GM19023 (cell line): ENCODE data around the gene NR6A1.

ENCODE experiments used
- ATAC-seq: cut with Tn5 transposase; IDR thresholded peaks from one replicate; pipeline ENCODE4 v1.9.1; 2021; ENCODE audit warnings: mild to moderate bottlenecking, moderate library complexity; ENCODE audit not compliant: unreplicated experiment

The NR6A1 gene

DNA sequence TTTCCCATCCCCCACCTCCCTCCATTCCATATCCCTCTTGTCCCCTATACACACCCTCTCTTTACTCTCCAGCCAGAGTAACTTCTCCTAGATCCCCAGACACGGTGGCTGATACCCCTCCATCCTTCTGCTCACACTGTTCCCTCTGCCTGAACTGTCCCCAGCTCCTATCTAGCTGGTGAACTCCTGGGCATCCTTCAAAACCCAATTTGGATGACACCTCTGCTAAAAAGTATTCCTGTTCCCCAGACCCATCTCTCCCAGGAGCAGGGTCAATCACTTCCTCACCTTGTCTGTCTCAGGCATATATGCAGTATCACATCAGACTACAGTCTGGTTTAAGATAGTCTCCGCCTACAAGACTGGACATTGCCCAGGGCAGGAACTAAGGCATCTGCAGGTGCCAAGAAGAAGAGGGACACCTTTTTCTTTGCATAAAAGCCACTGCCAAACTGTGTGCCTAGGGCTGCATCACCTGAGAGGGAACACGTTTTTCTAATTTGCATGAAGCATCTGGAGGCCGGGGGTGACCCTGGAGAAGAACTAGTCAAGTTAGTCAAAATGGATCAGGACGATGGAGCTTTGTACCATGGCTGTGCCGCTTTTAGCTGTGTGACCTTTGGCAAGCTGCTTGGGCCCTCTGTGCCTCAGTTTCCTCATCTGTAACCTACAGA is 291.0 kb downstream of the NR6A1 start:
- ATAC-seq: no peak

DNA sequence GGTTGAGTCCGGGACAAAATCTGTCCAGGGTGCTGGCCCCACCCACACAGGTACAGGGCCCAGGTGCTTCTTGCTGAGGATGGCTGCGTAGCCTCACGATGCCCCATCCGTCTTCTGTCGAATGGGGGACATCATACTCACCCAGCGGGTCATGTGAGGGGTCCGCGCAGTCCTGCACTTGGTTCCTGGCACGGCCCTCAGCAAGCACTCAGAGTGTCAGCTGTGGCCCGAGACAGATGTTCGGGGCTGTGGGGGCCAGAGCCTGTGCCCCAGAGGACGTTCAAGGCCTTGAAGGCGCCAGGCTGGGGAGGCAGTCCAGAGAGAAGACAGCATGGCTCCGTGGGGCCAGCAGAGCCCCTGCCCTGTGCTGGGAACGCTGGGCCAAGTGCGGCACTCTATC is 291.7 kb downstream of the NR6A1 start:
- ATAC-seq: no peak

DNA sequence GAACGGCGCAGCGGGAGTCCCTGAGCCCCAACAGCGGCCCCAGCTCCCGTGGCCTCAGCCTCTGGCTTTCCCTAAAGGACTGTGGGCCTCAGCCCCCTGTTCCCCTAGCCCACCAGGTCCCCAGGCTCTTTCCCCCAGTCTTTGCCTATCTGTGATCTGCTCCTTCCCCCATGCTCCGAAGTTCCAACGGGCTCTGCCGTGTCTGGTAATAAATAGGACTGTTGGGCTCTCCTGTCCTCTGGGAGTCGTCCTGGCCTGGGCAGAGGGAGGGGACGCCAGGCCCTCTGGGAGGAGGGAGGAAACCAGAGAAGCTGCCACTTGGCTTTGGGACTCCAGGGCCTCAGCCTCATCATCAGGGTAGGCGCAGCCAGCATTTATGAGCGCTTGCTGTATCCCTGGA is 292.8 kb downstream of the NR6A1 start:
- ATAC-seq: no peak

DNA sequence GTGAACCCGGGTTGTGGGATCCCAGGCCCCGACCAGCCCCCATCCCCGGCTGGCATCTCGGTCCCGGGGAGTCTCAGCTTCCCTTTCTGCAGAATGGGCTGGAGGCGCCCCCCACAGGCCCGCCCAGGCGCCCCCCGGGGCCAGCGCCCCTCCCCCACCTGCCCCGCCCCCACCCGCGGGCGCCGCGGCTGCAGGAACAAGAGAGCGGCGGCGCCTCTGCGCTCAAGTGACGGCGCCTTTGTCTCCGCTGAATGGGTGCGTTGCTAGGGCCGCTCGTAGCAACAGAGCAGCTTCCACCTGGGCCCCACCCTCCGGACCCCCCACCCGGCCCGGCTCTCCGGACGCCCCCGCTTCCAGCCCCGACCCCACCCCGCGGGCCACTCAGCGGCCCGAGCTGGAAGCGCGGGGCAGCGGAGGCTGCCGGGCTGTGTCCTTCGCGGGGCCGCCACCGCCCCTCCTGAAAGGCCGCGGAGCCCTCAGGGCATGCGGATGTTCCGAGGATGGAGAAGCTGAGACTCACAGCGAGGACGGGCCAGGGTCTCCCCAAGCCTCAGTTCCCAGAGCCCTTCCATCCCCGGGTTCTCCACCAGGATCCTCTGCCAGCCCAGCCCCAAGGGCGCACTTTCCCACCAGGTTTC is 293.3 kb downstream of the NR6A1 start:
- no peak for ATAC-seq

DNA sequence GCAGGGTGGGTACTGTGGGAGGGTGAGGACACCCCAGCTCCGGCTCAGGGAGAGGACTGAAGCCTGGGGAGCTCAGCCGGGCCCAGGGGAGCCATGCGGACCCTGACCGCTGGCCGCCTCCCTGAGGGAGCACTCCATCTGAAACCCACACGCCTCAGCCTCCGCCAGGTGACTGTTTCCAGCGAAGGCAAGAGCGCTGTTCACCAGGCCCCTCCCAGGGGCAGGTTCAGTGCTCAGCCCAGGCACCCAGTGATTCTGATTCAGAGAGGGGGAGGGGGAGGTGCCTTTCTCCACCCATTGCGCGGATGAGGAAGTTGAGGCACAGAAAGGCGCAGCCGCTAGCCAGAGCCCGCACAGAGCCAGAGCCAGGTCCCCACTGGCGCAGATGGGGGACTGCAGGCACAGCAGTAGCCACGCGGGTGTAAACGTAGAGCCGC is 293.9 kb downstream of the NR6A1 start:
- no peak for ATAC-seq

DNA sequence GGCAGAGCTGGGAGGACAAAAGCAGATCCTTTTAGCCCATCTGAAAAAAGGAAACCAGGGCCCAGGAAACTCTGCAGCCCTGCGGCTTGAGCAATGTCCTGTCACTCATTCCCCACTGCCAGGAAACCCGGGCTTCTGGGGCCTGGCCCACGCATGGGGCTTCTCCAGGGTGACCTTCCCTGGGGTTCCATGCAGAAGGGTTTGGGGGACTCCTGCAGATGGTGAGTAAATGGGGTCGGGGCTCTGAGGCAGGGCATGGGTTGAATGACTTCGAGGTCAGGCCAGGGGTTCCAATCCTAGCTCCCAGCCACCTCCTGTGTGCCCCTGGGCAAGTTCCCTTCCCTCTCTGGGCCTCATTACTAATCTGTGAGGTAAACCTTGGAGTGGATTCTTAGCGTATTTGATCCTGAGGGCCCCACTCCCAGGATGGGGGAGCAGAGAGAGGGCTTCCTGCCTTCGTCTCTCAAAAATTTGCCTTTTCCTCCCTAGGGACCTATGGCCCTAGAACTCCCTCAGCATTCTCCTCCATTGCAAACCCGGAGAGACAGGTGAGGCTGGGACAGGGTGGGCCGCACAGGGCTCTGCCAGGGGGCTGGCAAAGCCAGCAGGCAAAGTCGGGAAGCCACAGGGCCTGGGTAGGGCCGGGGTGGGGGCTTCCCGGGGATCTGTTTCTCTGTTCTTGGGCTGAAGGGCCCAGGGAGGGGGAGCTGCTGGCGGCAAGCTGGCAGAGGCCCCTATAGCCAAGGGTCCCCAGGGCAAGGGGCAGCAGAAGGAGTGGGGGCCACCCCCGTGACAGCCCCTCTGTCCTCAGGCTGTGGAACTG is 295.0 kb downstream of the NR6A1 start:
- no peak for ATAC-seq

DNA sequence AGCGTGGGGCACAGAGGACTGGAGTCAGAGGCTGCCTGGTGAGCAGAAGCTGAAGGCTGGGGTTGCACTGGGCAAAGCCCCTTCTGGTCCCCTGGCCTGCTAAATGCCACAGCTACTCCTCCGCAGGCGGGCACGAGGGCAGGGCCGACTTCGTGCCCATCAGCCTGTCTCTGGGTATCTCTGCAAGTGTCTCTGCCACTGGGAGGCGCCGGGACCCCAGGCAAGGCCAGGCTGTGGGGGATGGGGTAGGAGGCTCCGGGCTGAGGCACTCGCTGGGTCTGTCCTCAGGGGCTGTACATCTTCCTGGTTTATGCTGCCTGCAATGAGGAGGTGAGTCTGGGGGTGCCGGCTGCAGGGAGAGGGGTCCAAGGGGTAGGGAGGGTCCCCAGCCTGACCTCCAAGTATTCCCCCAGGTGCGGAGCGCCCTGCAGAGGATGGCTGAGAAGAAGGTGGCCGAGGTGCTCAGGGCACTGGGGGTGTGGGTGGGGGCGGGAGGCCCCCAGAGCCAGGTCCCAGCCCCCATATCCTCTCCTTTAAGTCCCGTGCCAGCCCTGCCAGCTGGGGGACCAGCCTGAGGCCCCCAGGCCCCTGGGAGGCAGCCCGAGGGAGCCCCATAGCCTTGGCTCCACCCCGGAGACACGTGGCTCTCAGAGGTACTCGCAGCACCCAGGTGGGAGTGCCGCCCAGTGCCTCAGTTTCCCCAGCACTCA is 295.8 kb downstream of the NR6A1 start:
- no peak for ATAC-seq

DNA sequence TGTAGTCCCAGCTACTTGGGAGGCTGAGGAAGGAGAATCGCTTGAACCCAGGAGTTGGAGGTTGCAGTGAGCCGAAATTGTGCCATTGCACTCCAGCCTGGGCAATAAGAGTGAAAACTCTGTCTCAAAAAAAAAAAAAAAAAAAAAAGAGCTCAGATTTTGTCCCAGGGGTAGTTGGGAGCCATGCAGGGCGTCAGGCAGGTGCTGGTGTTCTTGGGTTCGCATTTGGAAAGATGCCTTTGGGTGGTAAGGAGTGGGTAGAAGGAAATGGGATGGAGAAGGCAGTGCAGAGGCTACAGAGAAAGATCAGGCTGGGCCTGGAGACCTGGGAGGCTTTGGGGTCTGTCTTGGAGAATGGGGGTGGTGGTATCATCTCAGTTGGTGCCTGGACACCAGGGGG is 297.0 kb downstream of the NR6A1 start:
- no peak for ATAC-seq

DNA sequence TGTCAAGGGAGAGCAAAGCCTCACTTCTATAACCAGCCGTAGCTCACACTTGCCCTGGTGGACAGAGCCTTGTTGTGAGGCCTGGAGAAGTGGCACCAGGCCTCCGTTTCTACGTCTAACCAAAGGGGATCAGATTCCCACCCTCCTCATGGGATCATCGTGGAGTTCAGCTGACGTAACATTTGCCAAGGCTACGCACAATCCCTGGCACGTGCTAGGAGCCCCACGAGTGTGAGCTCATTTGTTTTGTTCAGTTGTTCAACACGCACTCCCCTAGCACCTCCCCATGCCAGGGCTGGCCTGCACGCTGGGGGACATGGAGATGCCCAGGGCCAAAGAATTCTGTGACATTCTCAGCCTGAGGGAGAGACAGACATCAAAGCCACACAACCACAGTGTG is 297.8 kb downstream of the NR6A1 start:
- ATAC-seq: no peak

DNA sequence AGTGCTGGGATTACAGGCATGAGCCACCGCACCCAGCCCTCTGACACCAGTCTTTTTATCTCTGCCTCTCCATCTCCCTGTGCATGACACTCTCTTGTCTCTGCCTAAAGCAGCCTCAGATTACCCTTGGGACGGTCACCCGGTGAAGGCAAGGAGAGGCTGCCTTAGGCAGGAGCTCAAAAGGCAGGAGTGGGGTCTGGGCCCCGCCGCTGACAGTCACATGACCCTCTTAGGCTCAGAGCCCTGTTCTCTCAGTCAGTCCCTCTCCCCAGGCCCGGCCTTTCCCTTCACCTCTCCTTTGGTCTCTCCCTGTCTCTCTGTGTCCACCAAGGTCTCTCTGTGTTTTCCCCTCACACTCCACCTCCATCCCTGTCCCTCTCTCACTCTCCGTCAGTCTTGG is 298.3 kb downstream of the NR6A1 start:
- ATAC-seq: no peak

DNA sequence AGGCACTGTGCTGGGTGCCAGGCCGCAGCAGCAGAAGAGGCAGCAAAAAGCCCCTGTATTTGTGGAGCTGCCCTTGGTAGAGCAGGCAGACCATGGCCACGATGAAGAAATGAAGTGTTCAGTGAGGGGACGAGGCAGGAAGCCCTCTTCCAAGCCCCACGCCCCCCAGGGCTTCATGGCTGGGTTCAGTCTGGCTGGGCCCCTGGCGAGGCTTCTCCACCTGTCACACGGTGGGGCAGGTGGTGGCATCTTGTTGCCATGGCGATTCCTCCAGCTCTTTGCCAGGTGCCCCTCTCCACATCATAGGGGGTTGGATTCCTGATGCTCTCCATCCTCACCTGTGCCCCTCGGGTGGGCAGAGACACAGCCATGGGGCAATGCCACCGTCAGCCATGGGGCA is 299.4 kb downstream of the NR6A1 start:
- ATAC-seq: no peak

DNA sequence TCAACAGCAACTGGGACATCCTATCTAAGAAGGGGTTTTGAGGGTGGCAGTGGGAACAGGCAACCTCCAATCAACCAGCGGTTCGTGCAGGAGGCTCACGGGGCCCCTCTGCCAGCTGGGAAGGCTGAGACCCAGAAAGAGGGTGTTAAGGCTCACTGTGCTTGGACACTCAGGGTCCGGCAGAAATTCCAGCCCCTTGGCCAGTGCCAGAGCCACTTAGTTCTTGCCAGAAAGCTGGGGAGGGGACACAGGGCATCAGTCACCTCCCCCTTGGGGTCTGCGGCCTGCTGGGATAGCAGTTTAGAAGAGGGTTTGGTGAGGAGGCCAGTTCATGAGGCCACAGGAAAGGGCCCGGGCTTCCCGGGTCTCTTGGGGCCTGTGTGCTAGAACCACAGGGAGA is 300.4 kb downstream of the NR6A1 start:
- no peak for ATAC-seq

DNA sequence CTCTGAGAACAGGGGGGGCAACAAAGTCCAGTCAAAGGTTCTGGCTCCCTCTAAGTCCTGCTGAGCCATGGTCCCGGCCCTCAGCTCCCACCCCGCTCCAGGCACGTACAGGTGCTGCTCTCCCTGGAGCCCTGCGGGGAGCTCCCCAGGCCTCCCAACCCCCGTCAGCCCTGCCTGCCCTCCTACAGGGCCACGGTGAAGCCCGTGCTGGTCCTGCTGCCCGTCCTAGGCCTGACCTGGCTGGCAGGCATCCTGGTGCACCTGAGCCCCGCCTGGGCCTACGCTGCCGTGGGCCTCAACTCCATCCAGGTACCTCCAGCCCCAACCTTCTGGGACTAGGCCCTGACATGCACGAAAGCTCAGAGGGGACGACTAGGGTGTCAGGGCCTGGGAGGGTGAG is 300.8 kb downstream of the NR6A1 start:
- no peak for ATAC-seq

DNA sequence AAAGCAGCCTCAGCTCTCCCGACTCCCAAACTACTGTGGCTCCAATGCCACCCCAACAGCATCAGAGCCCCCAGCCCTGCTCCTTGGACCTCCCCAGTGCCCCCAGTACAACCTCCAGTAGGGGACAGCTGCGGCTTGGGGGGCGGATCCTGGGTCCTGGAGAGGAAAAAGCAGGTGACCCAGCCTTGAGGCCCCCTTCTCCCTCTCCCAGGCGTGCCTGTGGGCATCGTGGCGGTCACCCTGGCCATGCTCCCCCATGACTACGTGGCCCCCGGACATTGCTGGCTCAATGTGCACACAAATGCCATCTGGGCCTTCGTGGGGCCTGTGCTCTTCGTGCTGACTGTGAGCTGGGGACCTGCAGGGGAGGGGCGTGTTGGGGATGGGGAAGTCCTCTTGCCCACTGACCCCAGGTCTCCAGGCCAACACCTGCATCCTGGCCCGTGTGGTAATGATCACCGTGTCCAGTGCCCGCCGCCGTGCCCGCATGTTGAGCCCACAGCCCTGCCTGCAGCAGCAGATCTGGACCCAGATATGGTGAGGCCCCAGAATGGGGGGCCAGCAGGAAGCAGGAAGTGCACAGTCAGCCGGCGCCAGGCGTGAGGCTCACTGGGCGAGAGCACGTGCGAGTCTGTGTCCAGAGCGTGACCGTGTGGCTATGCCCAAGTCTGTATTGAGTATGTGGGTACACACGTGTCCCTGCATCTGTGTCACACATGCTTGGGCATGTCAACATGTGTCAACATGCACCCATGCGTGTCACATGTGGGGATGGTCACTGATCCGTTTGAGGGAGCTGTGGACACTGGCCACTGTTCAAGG is 301.9 kb downstream of the NR6A1 start:
- ATAC-seq: no peak

DNA sequence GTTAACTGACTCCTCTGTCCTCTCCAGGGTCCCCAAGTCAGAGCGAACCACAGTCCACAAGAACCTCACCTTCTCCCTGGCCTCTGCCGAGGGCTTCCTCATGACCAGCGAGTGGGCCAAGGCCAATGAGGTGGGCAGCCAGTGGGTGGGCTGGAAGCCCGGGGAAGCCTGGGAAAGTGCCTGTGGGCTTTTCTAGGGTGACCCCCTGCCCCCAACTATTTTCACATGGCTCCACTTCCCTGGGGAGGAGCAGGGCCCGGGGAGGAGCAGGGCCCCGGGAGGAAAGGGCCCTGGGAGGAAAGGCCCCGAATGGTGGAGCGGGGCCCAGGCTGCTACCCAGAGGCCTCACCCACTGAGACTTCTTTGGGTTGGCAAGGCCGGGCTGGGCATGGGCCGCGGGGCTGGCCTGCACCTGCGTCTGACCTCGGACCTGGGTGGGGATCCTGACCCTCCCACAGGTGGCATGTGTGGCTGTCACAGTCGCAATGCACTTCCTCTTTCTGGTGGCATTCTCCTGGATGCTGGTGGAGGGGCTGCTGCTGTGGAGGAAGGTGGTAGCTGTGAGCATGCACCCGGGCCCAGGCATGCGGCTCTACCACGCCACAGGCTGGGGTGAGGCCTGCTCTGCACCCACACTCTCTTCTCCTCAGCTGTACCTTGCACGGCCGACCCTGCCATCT is 302.9 kb downstream of the NR6A1 start:
- no peak for ATAC-seq

DNA sequence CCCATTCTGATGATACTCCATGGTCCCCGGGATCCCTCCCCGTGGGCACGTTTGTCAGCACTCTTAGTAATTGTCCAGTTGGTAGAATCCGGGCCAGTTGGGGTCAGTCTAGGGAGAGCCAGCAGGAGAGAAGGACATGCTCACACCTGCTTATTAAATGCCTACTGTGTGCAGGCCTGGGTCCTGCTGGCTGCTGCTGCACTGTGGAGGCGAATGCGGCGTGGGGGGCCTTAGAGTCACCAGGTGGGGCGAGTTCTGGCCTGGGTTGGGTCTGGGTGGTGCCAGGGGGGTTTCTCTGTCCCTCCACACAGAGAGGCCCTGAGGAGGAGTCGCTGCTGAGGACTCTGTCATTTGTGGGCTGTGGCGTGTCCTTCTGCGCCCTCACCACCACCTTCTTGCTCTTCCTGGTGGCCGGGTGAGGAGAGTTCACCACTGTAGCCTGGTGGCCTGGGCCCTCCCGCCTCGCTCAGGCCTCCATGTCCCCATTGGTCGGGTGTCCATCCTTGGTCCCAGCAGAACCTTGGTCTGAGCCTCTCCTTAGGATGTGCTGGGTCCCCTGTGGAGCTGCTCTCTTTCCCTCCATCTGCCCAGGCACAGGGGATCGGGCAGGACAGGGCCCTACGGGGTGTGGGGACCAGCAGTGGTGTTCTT is 303.6 kb downstream of the NR6A1 start:
- no peak for ATAC-seq
